ENCODE data around the gene IFRD2. TPM values are rescaled to one million over a fixed set of nuclear protein-coding genes. Genes with fewer than 3 reads are reported as not detected.

IFRD2 gene
- total and polyA plus RNA-seq, 2 of the 13 experiments (the other 11 are each of a cell fraction or from before 2014, with no cell fraction given), result 32.8 to 96.1 TPM

- TF ChIP-seq SMAD1 (CRISPR knock-in tag; IDR thresholded peaks at IDR 0.05; ENCODE audit: borderline replicate concordance, low read depth) (peak; percentile 59; the same call in 1 of the 2 replicates), MATR3 (CRISPR knock-in tag; IDR thresholded peaks at IDR 0.05) (no peak), ZFP37 (CRISPR knock-in tag; IDR thresholded peaks at IDR 0.05; ENCODE audit: borderline replicate concordance) (no peak), ZNF883 (CRISPR knock-in tag; IDR thresholded peaks at IDR 0.05; ENCODE audit: not compliant biosample characterization) (peak; percentile 28), PAX8 (CRISPR knock-in tag; IDR thresholded peaks at IDR 0.05; ENCODE audit: borderline replicate concordance) (no peak), THAP8 (CRISPR knock-in tag; IDR thresholded peaks at IDR 0.05; ENCODE audit: borderline replicate concordance) (no peak), ZFY (CRISPR knock-in tag; IDR thresholded peaks at IDR 0.05) (no peak), LBX2 (CRISPR knock-in tag; IDR thresholded peaks at IDR 0.05; ENCODE audit: borderline replicate concordance) (no peak), RORA (CRISPR knock-in tag; IDR thresholded peaks at IDR 0.05) (no peak), HIC2 (CRISPR knock-in tag; IDR thresholded peaks at IDR 0.05; ENCODE audit: low read depth) (0 out of 2 replicates have a peak, but pooled peaks have one; percentile 44), KAT8 (CRISPR knock-in tag; IDR thresholded peaks at IDR 0.05) (peak; percentile 47; the same call in 1 of the 2 replicates), TERF1 (CRISPR knock-in tag; IDR thresholded peaks at IDR 0.05) (no peak), SRY (CRISPR knock-in tag; IDR thresholded peaks at IDR 0.05) (no peak), ZNF331 (CRISPR knock-in tag; IDR thresholded peaks at IDR 0.05) (peak; percentile 83)
- TF ChIP-seq, protein P1, sequence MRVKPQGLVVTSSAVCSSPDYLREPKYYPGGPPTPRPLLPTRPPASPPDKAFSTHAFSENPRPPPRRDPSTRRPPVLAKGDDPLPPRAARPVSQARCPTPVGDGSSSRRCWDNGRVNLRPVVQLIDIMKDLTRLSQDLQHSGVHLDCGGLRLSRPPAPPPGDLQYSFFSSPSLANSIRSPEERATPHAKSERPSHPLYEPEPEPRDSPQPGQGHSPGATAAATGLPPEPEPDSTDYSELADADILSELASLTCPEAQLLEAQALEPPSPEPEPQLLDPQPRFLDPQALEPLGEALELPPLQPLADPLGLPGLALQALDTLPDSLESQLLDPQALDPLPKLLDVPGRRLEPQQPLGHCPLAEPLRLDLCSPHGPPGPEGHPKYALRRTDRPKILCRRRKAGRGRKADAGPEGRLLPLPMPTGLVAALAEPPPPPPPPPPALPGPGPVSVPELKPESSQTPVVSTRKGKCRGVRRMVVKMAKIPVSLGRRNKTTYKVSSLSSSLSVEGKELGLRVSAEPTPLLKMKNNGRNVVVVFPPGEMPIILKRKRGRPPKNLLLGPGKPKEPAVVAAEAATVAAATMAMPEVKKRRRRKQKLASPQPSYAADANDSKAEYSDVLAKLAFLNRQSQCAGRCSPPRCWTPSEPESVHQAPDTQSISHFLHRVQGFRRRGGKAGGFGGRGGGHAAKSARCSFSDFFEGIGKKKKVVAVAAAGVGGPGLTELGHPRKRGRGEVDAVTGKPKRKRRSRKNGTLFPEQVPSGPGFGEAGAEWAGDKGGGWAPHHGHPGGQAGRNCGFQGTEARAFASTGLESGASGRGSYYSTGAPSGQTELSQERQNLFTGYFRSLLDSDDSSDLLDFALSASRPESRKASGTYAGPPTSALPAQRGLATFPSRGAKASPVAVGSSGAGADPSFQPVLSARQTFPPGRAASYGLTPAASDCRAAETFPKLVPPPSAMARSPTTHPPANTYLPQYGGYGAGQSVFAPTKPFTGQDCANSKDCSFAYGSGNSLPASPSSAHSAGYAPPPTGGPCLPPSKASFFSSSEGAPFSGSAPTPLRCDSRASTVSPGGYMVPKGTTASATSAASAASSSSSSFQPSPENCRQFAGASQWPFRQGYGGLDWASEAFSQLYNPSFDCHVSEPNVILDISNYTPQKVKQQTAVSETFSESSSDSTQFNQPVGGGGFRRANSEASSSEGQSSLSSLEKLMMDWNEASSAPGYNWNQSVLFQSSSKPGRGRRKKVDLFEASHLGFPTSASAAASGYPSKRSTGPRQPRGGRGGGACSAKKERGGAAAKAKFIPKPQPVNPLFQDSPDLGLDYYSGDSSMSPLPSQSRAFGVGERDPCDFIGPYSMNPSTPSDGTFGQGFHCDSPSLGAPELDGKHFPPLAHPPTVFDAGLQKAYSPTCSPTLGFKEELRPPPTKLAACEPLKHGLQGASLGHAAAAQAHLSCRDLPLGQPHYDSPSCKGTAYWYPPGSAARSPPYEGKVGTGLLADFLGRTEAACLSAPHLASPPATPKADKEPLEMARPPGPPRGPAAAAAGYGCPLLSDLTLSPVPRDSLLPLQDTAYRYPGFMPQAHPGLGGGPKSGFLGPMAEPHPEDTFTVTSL (CRISPR knock-in tag; IDR thresholded peaks at IDR 0.05; ENCODE audit: borderline replicate concordance), result no peak
Observed at GRCh38 chr3:50272911-50273688, 19.1 kb downstream of the IFRD2 start (continued).

Data from HepG2 (cell line).